ENCODE data around the gene SMC1A. TPM values are rescaled to one million over a fixed set of nuclear protein-coding genes. Genes with fewer than 3 reads are reported as not detected.
"Not testable (repeated sequence)": the region's sequence is repeated elsewhere in the genome, so short reads cannot be mapped to it uniquely, and the experiment has no call there.

The SMC1A gene
- total RNA-seq, result 67.7 TPM

DNA sequence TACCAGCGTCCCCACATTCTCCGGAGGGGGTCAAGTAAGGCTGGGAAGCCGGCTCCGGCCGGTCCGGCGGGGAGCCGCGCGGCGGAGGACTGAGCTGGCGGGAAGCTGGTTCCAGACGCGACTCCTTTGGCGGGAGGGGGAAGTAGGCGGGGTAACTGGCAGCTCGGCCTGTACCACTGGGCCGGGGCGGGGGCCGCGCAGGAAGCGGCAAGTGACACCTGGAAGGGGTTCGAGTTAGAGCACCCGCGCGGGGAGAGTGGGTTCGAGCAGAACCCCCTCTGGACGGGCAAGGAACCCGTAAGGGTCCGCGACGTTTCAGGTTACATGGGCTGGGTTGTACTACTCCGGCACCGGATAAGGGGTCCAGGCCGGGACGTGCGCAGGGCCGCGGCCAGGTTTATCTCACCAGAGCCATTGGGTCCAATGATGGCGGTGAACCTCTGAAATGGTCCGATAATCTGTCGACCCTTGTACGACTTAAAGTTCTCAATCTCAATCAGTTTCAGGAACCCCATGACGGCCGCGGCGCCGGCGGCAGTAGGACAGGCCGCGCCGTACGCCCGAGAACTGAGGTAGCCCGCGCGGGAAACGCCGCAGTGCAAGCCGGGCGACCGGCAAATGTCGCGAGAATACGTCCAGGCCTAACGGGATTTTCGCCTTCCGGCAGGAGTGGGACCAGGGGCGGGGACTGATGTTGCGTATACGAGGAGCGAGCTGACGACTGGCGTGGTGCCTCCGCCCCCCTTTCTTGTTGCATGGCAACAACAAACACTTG, at the start of gene SMC1A:
TSS of gene SMC1A (minus strand) at position 569 of the 775 bp plus-strand sequence. CDS start at position 515, 54 bp downstream.
- ATAC-seq, result peak; percentile 98
- intact Hi-C loops (cut with DNase I), result loop anchor here (10.0 kb wide), 1 partner anchor 107 kb away; no protein-coding TSS in a partner anchor
- peak; percentile 99 for DNase-seq (ENCODE audit: low spot score)

- no peak for ATAC-seq
- intact Hi-C loops (cut with DNase I), result no loop called here
- no peak for DNase-seq (ENCODE audit: low spot score)
Measured at GRCh38 chrX:53471346-53471745, 48.9 kb upstream of the SMC1A start.

GRCh38 chrX:53468659-53469058, 46.2 kb upstream of the SMC1A start:
- ATAC-seq; intact Hi-C loops (cut with DNase I); DNase-seq (ENCODE audit: low spot score): not testable (repeated sequence)

DNA sequence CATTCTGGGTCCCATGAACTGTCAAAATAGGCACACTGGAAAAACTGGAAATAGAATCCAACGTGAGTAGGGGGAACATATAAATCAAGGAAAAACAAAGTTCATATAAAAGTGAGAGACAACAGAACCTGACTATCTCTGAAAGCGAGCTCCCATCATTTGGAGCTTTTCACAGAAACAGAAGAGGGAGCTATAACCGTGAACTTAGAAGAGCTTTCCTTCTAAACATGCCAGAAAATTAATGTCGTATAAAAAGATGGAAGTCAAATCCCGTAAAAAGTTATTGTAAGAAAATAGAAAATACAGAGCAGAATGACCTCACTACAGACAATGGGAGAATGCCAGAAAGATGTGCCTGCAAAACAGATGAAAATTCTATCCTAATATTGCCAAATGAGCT, 35.6 kb upstream of the SMC1A start:
- intact Hi-C loops (cut with DNase I), result no loop called here
- ATAC-seq, result no peak

DNA sequence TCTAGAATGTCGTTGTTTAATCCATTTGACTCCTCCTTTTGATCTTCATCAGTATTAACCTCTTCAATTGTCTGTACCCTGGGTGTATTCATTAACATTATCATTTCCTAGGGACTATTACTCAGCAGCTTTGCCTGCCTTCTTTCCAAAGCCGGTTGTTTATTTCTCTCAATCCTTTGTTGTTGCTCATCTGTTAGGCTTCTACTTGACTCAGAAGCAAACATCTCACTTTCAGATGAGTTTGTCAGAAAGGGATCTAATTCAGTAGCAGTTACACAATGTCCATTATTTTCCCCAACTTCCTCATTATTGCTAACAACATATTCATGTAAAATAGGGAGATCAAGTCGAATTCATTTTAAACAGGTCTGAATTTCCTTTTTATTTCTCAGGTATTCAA, 33.8 kb upstream of the SMC1A start:
- no peak for ATAC-seq
- intact Hi-C loops (cut with DNase I), result no loop called here
- DNase-seq (ENCODE audit: low spot score), result no peak

More for the DNA sequence above, 35.6 kb upstream of the SMC1A start:
- no peak for DNase-seq (ENCODE audit: low spot score)

GRCh38 chrX:53452812-53453211, 30.4 kb upstream of the SMC1A start:
- ATAC-seq (no peak), DNase-seq (ENCODE audit: low spot score) (no peak)
- intact Hi-C loops (cut with DNase I), result no loop called here

DNA sequence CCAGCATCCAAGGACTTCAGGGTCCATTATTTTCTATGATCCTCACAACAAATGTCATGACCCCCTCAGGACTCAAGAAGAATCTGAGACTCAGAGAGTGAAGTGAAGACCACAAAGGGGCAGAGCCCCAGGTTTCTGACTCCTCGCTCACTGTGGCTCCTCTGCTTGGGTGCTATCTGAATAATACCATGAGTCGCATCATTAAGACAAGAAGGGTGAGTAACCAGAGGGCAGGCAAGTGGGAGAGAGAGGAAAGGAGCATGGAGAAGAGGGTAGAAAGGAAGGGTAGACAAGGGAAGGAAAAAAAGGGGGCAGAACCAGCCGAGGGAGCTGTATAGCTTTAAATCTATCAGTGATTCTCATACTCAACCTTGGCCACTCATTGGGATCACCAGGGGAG, 27.2 kb upstream of the SMC1A start:
- intact Hi-C loops (cut with DNase I), result no loop called here
- ATAC-seq (no peak), DNase-seq (ENCODE audit: low spot score) (no peak)

DNA sequence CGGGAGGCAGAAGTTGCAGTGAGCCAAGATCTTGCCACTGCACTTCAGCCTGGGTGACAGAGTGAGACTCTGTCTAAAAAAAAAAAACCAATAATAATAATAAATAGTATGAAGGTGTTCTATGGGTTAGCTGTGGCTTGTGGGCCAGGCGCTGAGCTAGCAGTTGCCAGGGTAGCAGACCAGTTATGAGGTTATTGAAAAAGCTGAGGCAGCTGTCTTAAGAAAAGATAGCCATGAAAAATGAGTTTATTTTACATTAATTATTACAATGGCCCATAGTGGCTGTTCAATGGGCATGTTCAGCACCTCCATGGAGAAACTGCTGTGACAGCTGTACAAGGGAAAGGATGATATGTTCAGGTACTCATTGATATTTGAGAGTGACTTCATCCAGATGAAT, 25.0 kb upstream of the SMC1A start:
- no peak for DNase-seq (ENCODE audit: low spot score)
- no peak for ATAC-seq
- intact Hi-C loops (cut with DNase I), result no loop called here

- DNase-seq (ENCODE audit: low spot score), result no peak
- no peak for ATAC-seq
- intact Hi-C loops (cut with DNase I), result no loop called here
Measured at GRCh38 chrX:53445977-53446376, 23.5 kb upstream of the SMC1A start.

GRCh38 chrX:53442322-53442631, 19.8 kb upstream of the SMC1A start:
- ATAC-seq (no peak), DNase-seq (ENCODE audit: low spot score) (no peak)
- intact Hi-C loops (cut with DNase I), result no loop called here

DNA sequence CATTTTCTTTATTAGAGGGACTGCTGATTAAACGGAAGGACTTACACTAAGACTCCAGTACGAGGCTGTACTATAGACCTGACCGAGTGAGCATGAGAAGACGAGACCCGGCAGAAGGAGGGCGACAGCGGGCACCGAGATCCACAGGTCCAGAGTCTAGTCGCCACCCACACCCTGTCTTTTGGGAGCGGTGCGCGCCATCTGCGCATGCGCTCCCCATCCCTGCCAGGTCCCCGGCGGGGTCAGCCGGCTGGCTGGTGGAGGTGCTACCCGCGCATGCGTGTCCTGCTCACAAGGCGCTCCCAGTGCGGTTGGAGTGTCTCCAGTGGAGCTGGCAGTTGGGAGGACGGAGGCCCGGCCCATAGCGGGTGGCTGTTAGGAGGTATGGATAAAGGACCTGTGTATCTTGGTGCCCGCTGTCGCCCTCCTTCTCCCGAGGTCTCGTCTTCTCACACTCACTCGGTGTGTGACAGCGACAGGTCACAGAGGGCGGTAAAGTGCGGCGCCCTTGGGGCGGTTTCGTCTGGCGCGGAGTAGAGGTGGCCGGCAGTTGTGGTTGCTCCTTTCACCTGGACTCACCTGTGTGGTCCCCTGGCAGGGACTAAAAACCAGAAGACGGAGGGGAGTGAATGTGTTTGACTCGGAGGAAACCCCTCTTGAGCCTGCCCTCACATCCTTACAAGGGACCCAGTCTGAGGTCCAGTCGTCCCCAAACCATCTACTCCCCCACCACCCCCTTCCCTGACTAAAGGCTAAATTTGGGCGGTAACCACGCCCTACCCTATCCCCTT, 19.3 kb upstream of the SMC1A start:
- intact Hi-C loops (cut with DNase I), result no loop called here
- DNase-seq (ENCODE audit: low spot score), result peak; percentile 78
- ATAC-seq, result peak; percentile 84

DNA sequence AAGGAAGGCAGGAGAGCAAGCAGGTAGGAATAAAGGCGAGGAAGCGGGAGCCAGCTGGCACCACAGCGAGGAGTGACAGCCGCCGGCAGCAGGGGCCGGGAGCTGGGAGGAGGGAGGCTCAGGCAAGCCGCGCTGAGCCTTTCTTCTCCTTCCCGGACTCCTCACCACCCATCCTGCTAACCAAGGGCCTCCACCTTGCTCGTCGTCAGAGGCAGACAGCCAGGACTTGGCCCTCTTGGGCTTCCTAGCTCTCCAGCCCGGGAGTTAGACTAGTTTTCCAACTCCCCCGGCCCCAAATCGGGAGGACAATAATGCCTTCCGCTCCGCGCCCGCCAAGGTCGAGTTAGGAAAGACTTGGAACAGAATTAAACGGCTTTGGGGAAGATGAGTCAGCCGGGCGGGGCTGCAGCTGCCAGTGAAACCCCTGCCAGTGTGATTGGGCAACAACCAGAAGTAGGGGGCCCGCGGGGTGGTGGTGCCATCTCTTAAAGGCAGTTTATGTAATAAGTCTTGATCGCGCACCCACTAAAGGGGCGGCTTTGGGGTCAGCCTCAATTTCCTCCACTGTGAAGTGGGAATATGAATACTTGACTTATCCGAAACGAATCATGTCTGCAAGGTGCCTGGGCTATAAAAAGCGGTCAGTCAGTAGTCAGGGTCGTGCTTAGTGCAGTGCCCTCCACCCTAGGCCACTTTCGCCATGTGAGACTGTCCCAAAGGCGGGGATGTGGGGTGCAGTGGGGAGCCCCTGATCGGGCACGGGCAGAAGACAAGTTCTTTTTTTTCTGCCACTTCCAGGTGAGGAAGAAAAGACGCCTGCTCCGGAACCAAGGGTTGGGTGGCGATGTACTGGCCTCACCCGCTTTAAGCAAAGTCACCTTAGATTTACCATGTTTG, 18.4 kb upstream of the SMC1A start:
- peak; percentile 80 for DNase-seq (ENCODE audit: low spot score)
- intact Hi-C loops (cut with DNase I), result no loop called here
- peak; percentile 86 for ATAC-seq

DNA sequence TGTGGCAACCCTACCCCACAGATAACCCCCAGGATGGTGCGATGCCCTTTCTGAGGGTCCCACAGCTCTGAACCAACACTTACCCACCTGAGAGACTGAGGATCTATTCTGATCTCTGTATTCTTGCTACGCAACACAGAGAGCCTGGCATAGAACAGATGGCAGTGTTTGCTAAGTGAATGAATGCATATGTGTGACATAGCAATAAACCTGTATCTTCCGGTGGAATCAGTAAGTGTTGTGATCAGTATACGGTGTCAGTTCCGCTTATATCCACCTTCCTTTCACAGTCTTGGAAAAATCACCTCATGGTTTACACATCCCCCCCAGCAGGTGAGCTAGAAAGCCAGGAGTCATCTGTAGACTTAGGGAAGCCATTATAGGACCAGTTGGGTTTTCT, 17.6 kb upstream of the SMC1A start:
- DNase-seq (ENCODE audit: low spot score) (no peak), ATAC-seq (no peak)
- intact Hi-C loops (cut with DNase I), result no loop called here

- DNase-seq (ENCODE audit: low spot score), result no peak
- intact Hi-C loops (cut with DNase I), result no loop called here
- no peak for ATAC-seq
Measured at GRCh38 chrX:53438832-53439230, 16.4 kb upstream of the SMC1A start.

DNA sequence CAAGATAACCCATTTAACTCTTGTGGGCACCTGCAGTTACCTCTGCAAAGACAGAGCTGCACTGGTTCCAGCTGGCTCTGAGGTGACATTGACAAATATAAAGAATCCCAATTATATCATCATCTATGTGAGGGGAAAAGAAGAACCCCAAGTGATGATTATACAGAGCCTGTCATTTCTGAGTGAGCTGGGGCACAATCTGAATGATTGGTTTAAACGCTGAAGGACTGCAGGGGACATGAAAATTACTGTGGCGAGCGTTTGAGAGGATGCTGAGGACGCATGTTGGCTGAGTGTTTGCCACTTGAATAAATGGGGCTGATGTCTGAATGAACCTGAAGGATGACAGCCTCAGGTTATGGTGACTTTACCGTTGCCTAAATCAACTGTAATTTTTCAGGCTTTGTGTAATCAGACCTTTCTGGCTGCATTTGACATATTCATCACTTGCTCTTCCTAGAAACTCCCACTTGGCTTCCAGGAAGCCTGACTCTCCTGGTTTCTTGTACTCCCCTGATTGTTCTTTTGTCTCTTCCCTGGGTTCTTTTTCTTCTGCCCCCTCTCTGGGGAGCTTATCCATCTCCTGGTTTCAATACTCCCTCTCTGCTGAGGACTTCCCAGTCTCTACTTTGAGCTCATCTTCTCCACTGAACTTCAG, 15.8 kb upstream of the SMC1A start:
- DNase-seq (ENCODE audit: low spot score), result no peak
- intact Hi-C loops (cut with DNase I), result no loop called here
- no peak for ATAC-seq

DNA sequence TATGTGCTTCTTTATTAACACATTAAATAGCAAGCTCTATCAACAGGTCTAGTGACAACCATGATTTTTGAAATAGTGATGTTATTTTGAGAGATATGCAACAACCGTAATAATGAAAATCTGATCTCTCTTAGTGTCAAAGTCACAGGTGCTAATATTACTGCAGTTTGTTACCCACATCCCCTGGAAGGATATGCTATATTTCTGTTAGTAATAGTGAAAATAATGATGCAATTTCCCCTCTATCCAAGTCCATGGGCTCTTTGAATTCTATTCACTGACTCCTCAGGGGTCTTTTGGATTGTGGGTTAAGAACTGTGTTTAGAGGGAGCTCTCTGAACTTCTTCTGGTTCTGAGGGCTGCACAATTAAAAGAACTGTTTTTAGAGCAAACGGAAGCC, 14.8 kb upstream of the SMC1A start:
- ATAC-seq, result no peak
- intact Hi-C loops (cut with DNase I), result no loop called here
- DNase-seq (ENCODE audit: low spot score), result no peak

DNA sequence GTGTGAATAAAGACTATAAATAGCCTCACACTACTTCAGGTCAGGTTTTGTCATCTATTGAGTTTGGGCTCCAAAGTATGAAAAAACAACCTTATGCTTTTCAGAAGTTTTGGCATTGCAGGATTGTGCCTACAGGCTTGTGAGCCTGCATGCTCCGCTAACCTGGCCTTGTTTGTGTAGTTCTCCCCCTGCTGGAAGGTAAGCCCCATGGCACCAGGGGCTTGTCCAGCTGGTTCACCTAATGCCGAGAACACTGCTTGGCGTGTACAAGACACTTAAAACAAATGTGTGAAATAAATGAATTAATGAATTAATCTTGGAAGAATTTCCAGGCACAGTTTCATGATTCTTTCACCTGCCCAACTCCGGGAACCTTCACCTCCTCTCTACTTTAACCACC, 13.5 kb upstream of the SMC1A start:
- ATAC-seq (peak; percentile 43), DNase-seq (ENCODE audit: low spot score) (no peak)
- intact Hi-C loops (cut with DNase I), result no loop called here

GRCh38 chrX:53433651-53434639, 11.5 kb upstream of the SMC1A start, which contains the start of gene HSD17B10:
Gene HSD17B10 (minus strand): TSS chrX:53434370. CDS start chrX:53434345, 25 bp downstream.
- ATAC-seq (peak; percentile 98), DNase-seq (ENCODE audit: low spot score) (peak; percentile 93)
- intact Hi-C loops (cut with DNase I), result no loop called here
